Inflammatory macrophage treated with lipopolysaccharide for 4 hours (primary cell): ENCODE results near the gene MRPS12.
"Not testable (repeated sequence)": the region's sequence is repeated elsewhere in the genome, so short reads cannot be mapped to it uniquely, and the experiment has no call there.

ENCODE experiments used
- DNase-seq: peaks from one replicate; pipeline ENCODE4 v3.0.0-alpha.2; 2020

The MRPS12 gene

GRCh38 chr19:38941979-38942378, 11.2 kb downstream of the MRPS12 start:
- no peak for DNase-seq

GRCh38 chr19:38942471-38943181, 11.9 kb downstream of the MRPS12 start:
- no peak for DNase-seq

- no peak for DNase-seq
Measured at GRCh38 chr19:38944981-38945506, 14.3 kb downstream of the MRPS12 start.

- DNase-seq: no peak
Measured at GRCh38 chr19:38945562-38946228, 15.0 kb downstream of the MRPS12 start.

- DNase-seq: no peak
Measured at GRCh38 chr19:38946229-38947010, 15.7 kb downstream of the MRPS12 start.

- DNase-seq: peak; percentile 79
Measured at GRCh38 chr19:38949580-38950367, 19.0 kb downstream of the MRPS12 start.

GRCh38 chr19:38951187-38951586, 20.4 kb downstream of the MRPS12 start:
- no peak for DNase-seq

GRCh38 chr19:38952395-38953165, 21.8 kb downstream of the MRPS12 start:
- peak; percentile 35 for DNase-seq

GRCh38 chr19:38953677-38954076, 22.9 kb downstream of the MRPS12 start:
- DNase-seq: no peak

- no peak for DNase-seq
Measured at GRCh38 chr19:38956264-38956663, 25.5 kb downstream of the MRPS12 start.

- no peak for DNase-seq
Measured at GRCh38 chr19:38958301-38958700, 27.6 kb downstream of the MRPS12 start.

- no peak for DNase-seq
Measured at GRCh38 chr19:38959618-38960017, 28.9 kb downstream of the MRPS12 start.

GRCh38 chr19:38964738-38965137, 34.0 kb downstream of the MRPS12 start:
- no peak for DNase-seq

- DNase-seq: not testable (repeated sequence)
Measured at GRCh38 chr19:38966149-38966548, 35.4 kb downstream of the MRPS12 start.

GRCh38 chr19:38970664-38971532, 40.2 kb downstream of the MRPS12 start:
- no peak for DNase-seq

GRCh38 chr19:38971672-38972071, 40.9 kb downstream of the MRPS12 start:
- DNase-seq: no peak

- no peak for DNase-seq
Measured at GRCh38 chr19:38974624-38975213, 44.0 kb downstream of the MRPS12 start.

- DNase-seq: no peak
Measured at GRCh38 chr19:38975214-38975860, 44.6 kb downstream of the MRPS12 start, which contains the start of gene FBXO17. Gene FBXO17 (minus strand): TSS chr19:38975742. CDS start chr19:38950319, 25,423 bp downstream.

- DNase-seq: no peak
Measured at GRCh38 chr19:38975861-38976271, 45.1 kb downstream of the MRPS12 start.
